HepG2 (cell line): Measurements from ENCODE around the gene RDH16. TPM values are rescaled to one million over a fixed set of nuclear protein-coding genes. Genes with fewer than 3 reads are reported as not detected.

Experiments
- ATF3 ChIP-seq: sonication (generic); formaldehyde crosslinking; IDR thresholded peaks from 2 replicates; pipeline ENCODE4 v1.4.0; 2020; ENCODE audit warnings: missing genetic modification reagents
- CBX2 ChIP-seq, 2 experiments: fragments of 200-600 bp in 1 of 2; sonication (generic); formaldehyde crosslinking in 1 of 2; IDR thresholded peaks; 2 replicates each; pipeline versions ENCODE4 v1.7.0 to v1.8.1; 2018 to 2022; ENCODE audit warnings: low read depth in 2 of 2, low read length in 1 of 2, mild to moderate bottlenecking in 1 of 2, missing genetic modification reagents in 1 of 2
- HDAC1 ChIP-seq: sonication (generic); formaldehyde crosslinking; IDR thresholded peaks from 2 replicates; pipeline ENCODE4 v1.5.1; 2020; ENCODE audit warnings: mild to moderate bottlenecking, missing genetic modification reagents
- IRF1 ChIP-seq: sonication (generic); formaldehyde crosslinking; IDR thresholded peaks from 2 replicates; pipeline ENCODE4 v1.4.0; 2020; ENCODE audit warnings: low read depth, mild to moderate bottlenecking, missing genetic modification reagents
- PCBP2 ChIP-seq: fragments of 200-400 bp; formaldehyde crosslinking; optimal IDR thresholded peaks from 2 replicates; pipeline ENCODE3; 2018; ENCODE audit warnings: low read length, low read depth; ENCODE audit not compliant: poor library complexity, severe bottlenecking
- REST ChIP-seq, 2 experiments: IDR thresholded peaks; 2 replicates each; pipeline ENCODE4 v1.6.1; 2011 to 2012; ENCODE audit warnings: low read length in 2 of 2, borderline replicate concordance in 1 of 2, low read depth in 1 of 2, mild to moderate bottlenecking in 1 of 2, moderate library complexity in 1 of 2
- THAP11 ChIP-seq: IDR thresholded peaks from 2 replicates; pipeline ENCODE4 v1.6.1; 2016; ENCODE audit warnings: missing biosample characterization, missing genetic modification reagents
- ZBTB10 ChIP-seq: sonication (generic); formaldehyde crosslinking; IDR thresholded peaks from 2 replicates; pipeline ENCODE4 v1.4.0; 2020; ENCODE audit warnings: missing genetic modification reagents, borderline replicate concordance
- ZMAT5 ChIP-seq: sonication (generic); formaldehyde crosslinking; IDR thresholded peaks from 2 replicates; pipeline ENCODE4 v1.5.0; 2020; ENCODE audit warnings: mild to moderate bottlenecking, low read depth, missing genetic modification reagents, borderline replicate concordance
- ZNF563 ChIP-seq: sonication (generic); formaldehyde crosslinking; IDR thresholded peaks from 2 replicates; pipeline ENCODE4 v1.8.0; 2022; ENCODE audit warnings: mild to moderate bottlenecking, moderate library complexity, missing genetic modification reagents
- ZNF615 ChIP-seq: sonication (generic); formaldehyde crosslinking; IDR thresholded peaks from 2 replicates; pipeline ENCODE4 v1.5.0; 2020; ENCODE audit warnings: mild to moderate bottlenecking, missing genetic modification reagents, borderline replicate concordance
- ZNF710 ChIP-seq: sonication (generic); formaldehyde crosslinking; IDR thresholded peaks from 2 replicates; pipeline ENCODE4 v1.5.0; 2020; ENCODE audit warnings: mild to moderate bottlenecking, missing genetic modification reagents, borderline replicate concordance
- ZNF713 ChIP-seq: sonication (generic); formaldehyde crosslinking; IDR thresholded peaks from 2 replicates; pipeline ENCODE4 v1.4.0; 2020; ENCODE audit warnings: mild to moderate bottlenecking, missing genetic modification reagents
- ZSCAN21 ChIP-seq: sonication (generic); formaldehyde crosslinking; IDR thresholded peaks from 2 replicates; pipeline ENCODE4 v1.8.0; 2022; ENCODE audit warnings: mild to moderate bottlenecking, missing genetic modification reagents, moderate library complexity, borderline replicate concordance
- polyA plus RNA-seq, 8 experiments: library from polyadenylated mRNA; depleted of rRNA in 3 of 8; stranded (reverse) in 7 of 8; unstranded in 1 of 8; fragments of >200 nt; fragmentation: Illumina TruSeq in 4 of 8; extraction: Trizol in 4 of 8; gene quantifications; 2 replicates each; pipeline versions ENCODE4 v1.2.1 to v1.2.3, GENCODE V29; 2011 to 2016; ENCODE audit warnings: low read depth in 4 of 8, missing spikeins in 1 of 8, mixed read lengths in 1 of 8; ENCODE audit not compliant: insufficient read depth in 1 of 8
- total RNA-seq, 5 experiments: library from RNA; depleted of rRNA; stranded (reverse); fragments of >200 nt; fragmentation: Illumina TruSeq; extraction: Trizol; gene quantifications; 2 replicates each; pipeline ENCODE4 v1.2.3, GENCODE V29; 2016; ENCODE audit warnings: low read depth in 1 of 5
- TF ChIP-seq, protein P1 (sequence below): sonication (generic); formaldehyde crosslinking; IDR thresholded peaks from 2 replicates; pipeline ENCODE4 v1.4.0; 2020; ENCODE audit warnings: missing genetic modification reagents, borderline replicate concordance

RDH16 gene
- total and polyA plus RNA-seq, 2 of the 13 experiments (the other 11 are each of a cell fraction or from before 2014, with no cell fraction given) = 0.05 to 0.13 TPM

DNA sequence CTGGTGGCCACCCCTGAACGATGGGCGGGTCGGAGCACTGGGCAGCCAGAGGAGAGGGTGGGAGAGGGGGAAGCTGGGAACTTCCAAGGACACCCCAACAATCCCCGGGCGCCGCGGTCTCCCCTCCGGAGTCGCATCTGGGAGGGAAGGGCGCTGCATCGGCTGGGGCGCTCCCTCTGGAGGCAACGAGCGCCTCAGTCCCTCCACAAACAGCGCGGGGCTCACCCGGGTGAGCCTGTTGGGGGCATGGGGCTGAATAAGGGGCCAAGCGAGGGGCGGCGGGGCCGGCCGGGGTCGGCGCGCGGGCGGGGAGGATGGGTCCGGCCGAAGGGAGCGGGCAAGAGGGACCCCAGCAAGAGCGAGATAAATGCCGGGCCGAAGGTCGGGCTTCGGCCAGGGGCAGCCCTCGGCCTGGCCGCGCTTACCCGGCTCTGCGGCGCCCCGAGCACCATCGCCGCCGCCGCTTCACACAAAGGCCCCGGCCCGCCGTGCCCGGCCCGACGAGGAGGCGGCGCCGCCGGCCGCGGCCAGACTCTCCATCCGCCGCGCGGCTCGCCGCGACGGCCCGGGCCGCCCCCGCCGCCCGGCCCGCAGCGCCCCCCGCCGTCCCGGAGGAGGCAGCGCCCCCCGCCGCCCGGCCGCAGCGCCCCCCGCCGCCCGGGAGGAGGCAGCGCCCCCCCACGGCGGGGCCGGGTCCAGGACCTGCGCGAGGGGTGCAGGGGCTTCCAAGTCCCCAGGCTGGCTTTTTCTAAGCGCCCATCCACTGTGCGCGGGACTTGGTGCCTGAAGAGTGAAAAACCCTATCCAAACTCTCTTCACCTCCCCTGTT, 48.8 kb upstream of the RDH16 start, which contains the start of gene ZBTB39 (continued):
- TF ChIP-seq ZNF710 (CRISPR knock-in tag) (no peak), IRF1 (CRISPR knock-in tag) (no peak), ZNF713 (CRISPR knock-in tag) (no peak), ZNF615 (CRISPR knock-in tag) (no peak), THAP11 (CRISPR knock-in tag) (no peak), CBX2 (IDR thresholded peaks at IDR 0.05; ENCODE audit: low read depth, low read length) (no peak), CBX2 (CRISPR knock-in tag; IDR thresholded peaks at IDR 0.05; ENCODE audit: low read depth) (no peak), REST (IDR thresholded peaks at IDR 0.05; ENCODE audit: borderline replicate concordance in 1 of 2, low read depth in 1 of 2, low read length in 2 of 2) (no peak), ATF3 (CRISPR knock-in tag) (no peak), ZBTB10 (CRISPR knock-in tag) (peak; percentile 32; the same call in 1 of the 2 replicates), HDAC1 (CRISPR knock-in tag) (no peak), ZMAT5 (CRISPR knock-in tag) (no peak), ZNF563 (CRISPR knock-in tag) (peak; percentile 63; the same call in 1 of the 2 replicates), PCBP2 (no peak), ZSCAN21 (CRISPR knock-in tag) (peak; percentile 26; the same call in 1 of the 2 replicates)
- TF ChIP-seq, protein P1, sequence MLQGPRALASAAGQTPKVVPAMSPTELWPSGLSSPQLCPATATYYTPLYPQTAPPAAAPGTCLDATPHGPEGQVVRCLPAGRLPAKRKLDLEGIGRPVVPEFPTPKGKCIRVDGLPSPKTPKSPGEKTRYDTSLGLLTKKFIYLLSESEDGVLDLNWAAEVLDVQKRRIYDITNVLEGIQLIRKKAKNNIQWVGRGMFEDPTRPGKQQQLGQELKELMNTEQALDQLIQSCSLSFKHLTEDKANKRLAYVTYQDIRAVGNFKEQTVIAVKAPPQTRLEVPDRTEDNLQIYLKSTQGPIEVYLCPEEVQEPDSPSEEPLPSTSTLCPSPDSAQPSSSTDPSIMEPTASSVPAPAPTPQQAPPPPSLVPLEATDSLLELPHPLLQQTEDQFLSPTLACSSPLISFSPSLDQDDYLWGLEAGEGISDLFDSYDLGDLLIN = no peak
